CD4-positive, alpha-beta memory T cell (primary cell): ENCODE results near the gene ANO7. TPM values are rescaled to one million over a fixed set of nuclear protein-coding genes. Genes with fewer than 3 reads are reported as not detected.

Experiments
- CTCF ChIA-PET: fragments of 350-600 bp; sonication (Branson Sonifier 250); formaldehyde crosslinking; loops from one replicate; lab custom pipeline; 2021; ENCODE audit warnings: inconsistent platforms; ENCODE audit not compliant: partially characterized antibody; lab: Charles Lee
- POLR2A ChIA-PET: fragments of 350-600 bp; sonication (Branson Sonifier 250); formaldehyde crosslinking; loops from one replicate; lab custom pipeline; 2021; ENCODE audit not compliant: partially characterized antibody; lab: Charles Lee
- DNase-seq, 5 donors: peaks; one replicate each; pipeline versions ENCODE4 v3.0.0 to v3.0.0-alpha.2; 2020 to 2022; ENCODE audit warnings: mixed read lengths in 1 of 5
- H3K27ac ChIP-seq: one replicate; pipeline ENCODE4 v1.7.0; 2013; ENCODE audit warnings: low read depth, low read length
- H3K27me3 ChIP-seq: 2 replicates; pipeline ENCODE4 v1.7.0; 2013; ENCODE audit warnings: mild to moderate bottlenecking, low read length, moderate library complexity; ENCODE audit not compliant: insufficient read depth
- H3K36me3 ChIP-seq: 2 replicates; pipeline ENCODE4 v1.7.0; 2013; ENCODE audit warnings: mild to moderate bottlenecking, low read length, moderate library complexity; ENCODE audit not compliant: insufficient read depth
- H3K4me1 ChIP-seq: 2 replicates; pipeline ENCODE4 v1.7.0; 2013; ENCODE audit warnings: mild to moderate bottlenecking, low read length, moderate library complexity; ENCODE audit not compliant: insufficient read depth
- H3K4me3 ChIP-seq, 2 donors: one replicate each; pipeline ENCODE4 v1.7.0; 2013; ENCODE audit warnings: low read length in 2 of 2, mild to moderate bottlenecking in 1 of 2
- H3K9me3 ChIP-seq, 2 donors: one replicate each; pipeline ENCODE4 v1.7.0; 2013; ENCODE audit warnings: low read length in 2 of 2, control low read depth in 1 of 2; ENCODE audit not compliant: control insufficient read depth in 1 of 2
- H3K27ac Mint-ChIP-seq, 7 donors: one replicate each; pipeline ENCODE4 v1.8.0; 2020 to 2021; ENCODE audit warnings: mixed read lengths in 7 of 7, mild to moderate bottlenecking in 6 of 7, inconsistent platforms in 3 of 7, moderate library complexity in 3 of 7
- H3K27me3 Mint-ChIP-seq, 2 donors: one replicate each; pipeline ENCODE4 v1.8.0; 2020 to 2021; ENCODE audit warnings: mixed read lengths in 2 of 2
- H3K36me3 Mint-ChIP-seq, 2 donors: one replicate each; pipeline ENCODE4 v1.8.0; 2020 to 2021; ENCODE audit warnings: mixed read lengths in 2 of 2, inconsistent platforms in 1 of 2, mild to moderate bottlenecking in 1 of 2
- H3K4me1 Mint-ChIP-seq, 4 donors: one replicate each; pipeline ENCODE4 v1.8.0; 2020 to 2021; ENCODE audit warnings: mixed read lengths in 4 of 4, mild to moderate bottlenecking in 1 of 4
- H3K4me3 Mint-ChIP-seq, 8 donors: one replicate each; pipeline ENCODE4 v1.8.0; 2020 to 2021; ENCODE audit warnings: mixed read lengths in 8 of 8, mild to moderate bottlenecking in 7 of 8, moderate library complexity in 6 of 8, inconsistent platforms in 3 of 8
- H3K9me3 Mint-ChIP-seq, 8 donors: one replicate each; pipeline ENCODE4 v1.8.0; 2020 to 2021; ENCODE audit warnings: mixed read lengths in 8 of 8, mild to moderate bottlenecking in 5 of 8, inconsistent platforms in 3 of 8, moderate library complexity in 1 of 8
- intact Hi-C: fragments of 100-400 bp; cut with micrococcal nuclease; formaldehyde crosslinking; loops from one replicate; pipeline ENCODE4 v1.15.1; 2023
- polyA plus RNA-seq, 2 donors: library from polyadenylated mRNA; unstranded; fragments of 300-500 nt; fragmentation: Illumina TruSeq; gene quantifications; one replicate each; pipeline ENCODE4 v1.2.3, GENCODE V29; 2021
- total RNA-seq, 2 experiments: library from RNA; stranded (reverse); gene quantifications; one replicate each; pipeline ENCODE4 v1.2.3, GENCODE V29; 2021

ANO7 gene
- total and polyA plus RNA-seq, 4 experiments from 2014 or later, result 0.13 to 0.81 (median 0.53) TPM; not detected in 1

DNA sequence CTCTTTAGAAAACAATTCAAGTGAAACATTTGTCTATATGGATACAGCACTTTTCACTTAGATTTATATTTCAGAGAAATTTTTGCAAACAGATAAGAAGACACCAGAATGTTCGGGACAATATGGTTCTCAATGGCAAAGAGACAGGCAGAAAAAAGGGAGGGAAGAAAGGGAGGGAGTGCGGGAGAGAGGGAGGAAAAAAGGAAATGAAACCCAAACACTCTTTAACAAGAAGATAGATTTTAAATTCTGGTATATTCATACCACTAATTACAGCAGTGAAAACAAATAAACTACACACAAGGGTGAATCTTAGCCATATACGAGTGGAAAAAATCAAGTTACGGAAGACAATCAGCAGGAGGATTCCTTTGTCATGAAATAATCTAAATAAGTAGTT lies 42.2 kb upstream of the ANO7 start:
- Histone ChIP-seq H3K9me3 (no peaks in the 10 kb centered on the region), H3K27me3 (no peaks in the 10 kb centered on the region), H3K27ac (no peak overlapping the region), H3K36me3 (peaks cover 7% of the 10 kb centered on the region), H3K4me1 (peaks cover 19% of the 10 kb centered on the region), H3K4me3 (no peak overlapping the region)
- POLR2A ChIA-PET, result interaction anchor here (0.7 to 9.0 kb wide), 3 partner anchors 10 to 233 kb away, joined by 3 to 299 read pairs (median 8); partner anchors contain the start of gene MTERF4
- Mint-ChIP-seq H3K9me3 (peaks cover 0 to 1% (median 0%) of the 10 kb centered on the region in 8 donors), H3K27ac (peak overlapping the region in 1 of 7 donors; percentile 43), H3K27me3 (no peaks in the 10 kb centered on the region), H3K4me3 (no peak overlapping the region), H3K36me3 (peaks cover 11 to 28% of the 10 kb centered on the region in 2 donors), H3K4me1 (peaks cover 19 to 44% (median 34%) of the 10 kb centered on the region in 4 donors)
- CTCF ChIA-PET, result interaction anchor here (1.2 to 1.9 kb wide), 2 partner anchors 22 to 69 kb away, joined by 3 to 10 read pairs; no protein-coding TSS in a partner anchor
- DNase-seq, result no peak
- intact Hi-C loops, result loop anchor here (5.0 kb wide), 1 partner anchor 294 kb away; no protein-coding TSS in a partner anchor

DNA sequence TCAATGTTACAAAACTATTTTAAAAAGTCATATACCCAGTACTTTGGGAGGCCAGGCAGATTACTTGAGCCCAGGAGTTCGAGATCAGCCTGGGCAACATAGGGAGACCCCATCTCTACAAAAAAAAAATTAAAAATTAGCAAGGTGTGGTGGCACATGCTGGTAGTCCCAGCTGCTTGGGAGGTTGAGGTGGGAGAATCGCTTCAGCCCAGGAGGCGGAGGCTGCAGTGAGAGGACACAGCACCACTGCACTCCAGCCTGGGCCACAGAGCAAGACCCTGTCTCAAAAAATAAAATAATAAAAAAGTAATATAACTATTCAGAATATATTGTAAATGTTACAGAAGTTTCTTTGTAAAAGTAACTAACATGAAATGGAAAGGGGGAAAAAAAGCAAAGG lies 41.1 kb upstream of the ANO7 start:
- H3K4me1 Mint-ChIP-seq, result peaks cover 27 to 47% (median 42%) of the 10 kb centered on the region in 4 donors
- H3K27ac Mint-ChIP-seq, result no peak overlapping the region
- no peaks in the 10 kb centered on the region for H3K27me3 ChIP-seq
- peaks cover 4 to 23% of the 10 kb centered on the region in 2 donors for H3K36me3 Mint-ChIP-seq
- H3K27ac ChIP-seq, result no peak overlapping the region
- POLR2A ChIA-PET, result interaction anchor here (1.8 to 9.0 kb wide), 2 partner anchors 11 to 40 kb away, joined by 8 to 299 read pairs; partner anchors contain the start of gene MTERF4
- peaks cover 0 to 1% (median 0%) of the 10 kb centered on the region in 8 donors for H3K9me3 Mint-ChIP-seq
- H3K9me3 ChIP-seq, result no peaks in the 10 kb centered on the region
- intact Hi-C loops, result loop anchor here (5.0 kb wide), 1 partner anchor 295 kb away; no protein-coding TSS in a partner anchor
- H3K36me3 ChIP-seq, result peaks cover 4% of the 10 kb centered on the region
- H3K4me1 ChIP-seq, result peaks cover 26% of the 10 kb centered on the region
- peak overlapping the region in 6 of 8 donors; percentile 70 to 99 (median 92) for H3K4me3 Mint-ChIP-seq
- CTCF ChIA-PET, result interaction anchor here (1.0 to 1.2 kb wide), 2 partner anchors 67 to 70 kb away, joined by 3 read pairs; no protein-coding TSS in a partner anchor
- no peak for DNase-seq
- H3K4me3 ChIP-seq, result no peak overlapping the region
- H3K27me3 Mint-ChIP-seq, result no peaks in the 10 kb centered on the region

DNA sequence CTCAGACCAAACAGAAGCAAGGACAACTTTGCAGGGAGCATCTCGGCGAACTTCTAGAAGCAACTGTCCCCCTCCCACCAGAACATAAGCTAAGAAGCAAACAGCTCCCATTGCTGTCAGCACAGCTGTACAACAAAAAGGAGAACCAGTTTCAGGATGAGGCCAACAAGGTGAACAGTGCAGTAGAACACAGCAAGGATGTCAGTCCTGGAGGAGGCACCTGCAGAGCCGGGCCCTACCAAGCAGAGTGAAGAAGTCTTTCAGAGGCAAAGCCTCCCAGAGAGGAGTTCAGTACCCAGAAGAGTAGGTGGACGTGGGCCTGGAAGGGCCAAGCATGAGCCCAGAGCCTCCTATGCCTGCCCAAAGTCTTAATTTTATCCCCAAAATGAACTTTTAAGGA lies 40.2 kb upstream of the ANO7 start:
- no peak for DNase-seq
- intact Hi-C loops, result loop anchor here (5.0 kb wide), 1 partner anchor 296 kb away; no protein-coding TSS in a partner anchor
- Histone ChIP-seq H3K4me3 (peak overlapping the region; percentile 70 to 93), H3K9me3 (no peaks in the 10 kb centered on the region), H3K27ac (no peak overlapping the region), H3K27me3 (no peaks in the 10 kb centered on the region), H3K4me1 (peaks cover 26% of the 10 kb centered on the region), H3K36me3 (no peaks in the 10 kb centered on the region)
- CTCF ChIA-PET, result interaction anchor here (1.0 to 3.7 kb wide), 3 partner anchors 9 to 68 kb away, joined by 3 to 44 read pairs (median 4); no protein-coding TSS in a partner anchor
- Mint-ChIP-seq H3K36me3 (peaks cover 5 to 24% of the 10 kb centered on the region in 2 donors), H3K4me1 (peaks cover 28 to 50% (median 43%) of the 10 kb centered on the region in 4 donors), H3K27me3 (no peaks in the 10 kb centered on the region), H3K27ac (peak overlapping the region; percentile 72 to 90 (median 82)), H3K9me3 (peaks cover 0 to 1% (median 0%) of the 10 kb centered on the region in 8 donors), H3K4me3 (peak overlapping the region; percentile 90 to 99 (median 94))
- POLR2A ChIA-PET, result interaction anchor here (0.9 to 9.0 kb wide), 8 partner anchors 12 to 168 kb away, joined by 3 to 299 read pairs (median 15); partner anchors contain the start of genes HDLBP, MTERF4 and SEPTIN2

- peak within 1 kb of the TSS; percentile 94 to 100 (median 100) for H3K4me3 Mint-ChIP-seq
- no peaks in the 10 kb centered on the region for H3K36me3 ChIP-seq
- H3K9me3 ChIP-seq, result no peaks in the 10 kb centered on the region
- peak; percentile 91 to 98 (median 91) for DNase-seq
- intact Hi-C loops, result loop anchor here (1.0 to 5.0 kb wide), 2 partner anchors 47 to 297 kb away; partner anchors contain the start of gene MTERF4
- ChIA-PET POLR2A (interaction anchor here (0.6 to 9.0 kb wide), 25 partner anchors 8 to 298 kb away, joined by 3 to 299 read pairs (median 6); partner anchors contain the start of genes HDLBP, MTERF4 and SEPTIN2), CTCF (interaction anchor here (0.8 to 3.9 kb wide), 14 partner anchors 9 to 234 kb away, joined by 3 to 76 read pairs (median 6); partner anchors contain the start of gene MTERF4)
- no peaks in the 10 kb centered on the region for H3K27me3 ChIP-seq
- peaks cover 4 to 23% of the 10 kb centered on the region in 2 donors for H3K36me3 Mint-ChIP-seq
- H3K27ac ChIP-seq, result peak within 1 kb of the TSS; percentile 75
- H3K4me1 Mint-ChIP-seq, result peaks cover 26 to 50% (median 42%) of the 10 kb centered on the region in 4 donors
- H3K4me1 ChIP-seq, result peaks cover 26% of the 10 kb centered on the region
- H3K27ac Mint-ChIP-seq, result peak within 1 kb of the TSS; percentile 94 to 99 (median 97)
- peaks cover 0 to 1% (median 0%) of the 10 kb centered on the region in 8 donors for H3K9me3 Mint-ChIP-seq
- H3K27me3 Mint-ChIP-seq, result no peaks in the 10 kb centered on the region
- peak within 1 kb of the TSS; percentile 70 to 93 for H3K4me3 ChIP-seq
These were observed 39.4 kb upstream of the ANO7 start, which contains the start of gene PASK for GRCh38 chr2:241148891-241149674. Gene PASK (minus strand): TSS chr2:241149472. CDS start chr2:241143032, 6,440 bp downstream.

DNA sequence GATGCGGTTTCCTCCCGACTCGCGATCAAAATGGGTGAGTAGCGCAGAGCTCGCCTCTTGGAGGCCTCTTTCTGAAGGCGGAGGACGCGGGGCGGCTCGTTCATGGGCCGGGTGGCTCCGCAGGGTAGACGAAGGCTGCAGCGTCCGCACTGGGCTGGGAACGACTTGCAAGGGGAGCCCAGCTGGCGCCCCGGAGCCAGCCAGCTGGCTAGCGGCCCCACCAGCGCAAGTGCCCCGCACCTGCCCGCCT lies 38.9 kb upstream of the ANO7 start:
- no peaks in the 10 kb centered on the region for H3K27me3 Mint-ChIP-seq
- Histone ChIP-seq H3K27me3 (no peaks in the 10 kb centered on the region), H3K4me1 (peaks cover 26% of the 10 kb centered on the region), H3K4me3 (peak overlapping the region; percentile 70 to 93), H3K9me3 (no peaks in the 10 kb centered on the region), H3K36me3 (no peaks in the 10 kb centered on the region), H3K27ac (peak overlapping the region; percentile 75)
- ChIA-PET POLR2A (interaction anchor here (0.6 to 9.0 kb wide), 27 partner anchors 9 to 317 kb away, joined by 3 to 299 read pairs (median 6); partner anchors contain the start of genes HDLBP, MTERF4 and SEPTIN2), CTCF (interaction anchor here (0.8 to 3.9 kb wide), 14 partner anchors 8 to 235 kb away, joined by 3 to 76 read pairs (median 6); partner anchors contain the start of gene MTERF4)
- H3K27ac Mint-ChIP-seq, result peak overlapping the region; percentile 88 to 99 (median 94)
- DNase-seq, result no peak
- peaks cover 0 to 1% (median 0%) of the 10 kb centered on the region in 8 donors for H3K9me3 Mint-ChIP-seq
- peaks cover 26 to 50% (median 42%) of the 10 kb centered on the region in 4 donors for H3K4me1 Mint-ChIP-seq
- peaks cover 3 to 22% of the 10 kb centered on the region in 2 donors for H3K36me3 Mint-ChIP-seq
- intact Hi-C loops, result loop anchor here (1.0 to 5.0 kb wide), 2 partner anchors 47 to 297 kb away; partner anchors contain the start of gene MTERF4
- peak overlapping the region; percentile 93 to 100 (median 100) for H3K4me3 Mint-ChIP-seq

DNA sequence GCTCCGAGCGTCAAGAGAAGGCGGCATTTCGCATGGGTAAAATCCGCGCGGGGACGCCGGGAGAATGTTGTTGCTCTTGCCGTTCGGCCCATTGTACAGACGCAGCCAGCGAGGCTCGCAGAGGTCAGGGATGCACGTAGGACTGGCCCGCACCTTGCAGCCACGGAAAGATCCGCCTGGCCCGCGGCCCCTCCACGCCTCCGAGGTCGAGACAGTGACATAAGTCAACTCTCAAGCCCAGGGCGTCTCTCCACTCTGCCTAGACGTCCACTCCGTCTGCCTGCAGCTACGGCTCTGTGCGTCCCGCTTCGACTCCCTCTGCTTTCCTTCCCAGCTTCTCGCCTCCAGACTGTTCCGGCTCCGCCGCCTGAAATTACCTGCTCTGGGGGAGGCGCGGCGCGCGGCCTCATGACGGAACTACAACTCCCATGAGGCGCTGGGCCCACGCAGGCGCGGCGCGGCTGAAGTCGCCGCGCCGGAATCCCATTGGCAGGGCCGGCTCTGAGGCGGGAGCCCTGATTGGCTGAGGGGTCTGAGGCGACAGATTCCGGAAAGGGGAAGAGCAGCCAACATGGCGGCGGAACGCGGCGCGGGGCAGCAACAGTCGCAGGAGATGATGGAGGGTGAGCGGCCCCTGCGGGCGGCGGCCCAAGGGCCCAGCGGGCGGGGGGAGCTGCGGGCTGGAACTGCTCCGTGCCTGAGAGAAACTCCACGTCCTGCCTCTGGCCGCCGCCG lies 38.4 kb upstream of the ANO7 start, which contains the start of gene PPP1R7:
TSS of gene PPP1R7 (plus strand) at position 543 of the 735 bp plus-strand sequence. CDS start at position 572, 29 bp downstream.
- H3K4me3 ChIP-seq, result peak within 1 kb of the TSS; percentile 70 to 93
- Mint-ChIP-seq H3K27ac (peak within 1 kb of the TSS; percentile 94 to 99 (median 97)), H3K9me3 (peaks cover 0 to 1% (median 0%) of the 10 kb centered on the region in 8 donors), H3K4me3 (peak within 1 kb of the TSS; percentile 93 to 100 (median 100)), H3K27me3 (no peaks in the 10 kb centered on the region), H3K4me1 (peaks cover 29 to 51% (median 44%) of the 10 kb centered on the region in 4 donors), H3K36me3 (peaks cover 3 to 25% of the 10 kb centered on the region in 2 donors)
- peaks cover 3% of the 10 kb centered on the region for H3K36me3 ChIP-seq
- no peaks in the 10 kb centered on the region for H3K9me3 ChIP-seq
- no peaks in the 10 kb centered on the region for H3K27me3 ChIP-seq
- intact Hi-C loops, result loop anchor here (1.0 to 5.0 kb wide), 8 partner anchors 48 to 358 kb away; partner anchors contain the start of genes HDLBP, MTERF4, SEPTIN2 and STK25
- H3K27ac ChIP-seq, result peak within 1 kb of the TSS; percentile 75
- POLR2A ChIA-PET, result interaction anchor here (0.6 to 9.0 kb wide), 31 partner anchors 9 to 318 kb away, joined by 3 to 299 read pairs (median 5); partner anchors contain the start of genes HDLBP, MTERF4 and SEPTIN2
- CTCF ChIA-PET, result interaction anchor here (0.6 to 3.9 kb wide), 22 partner anchors 8 to 235 kb away, joined by 3 to 76 read pairs (median 5); partner anchors contain the start of gene MTERF4
- peak; percentile 94 to 97 (median 95) for DNase-seq
- H3K4me1 ChIP-seq, result peaks cover 26% of the 10 kb centered on the region
